NCI-H82 treated with DMSO at 0.1 percent for 48 hours (cell line): ENCODE data around the gene UBXN11.
"Not testable (repeated sequence)": the region's sequence is repeated elsewhere in the genome, so short reads cannot be mapped to it uniquely, and the experiment has no call there.

Source experiments
- DNase-seq: peaks from one replicate; lab custom pipeline; 2025; ENCODE audit not compliant: unreplicated experiment; lab: John Stamatoyannopoulos, UW

Gene UBXN11

DNA sequence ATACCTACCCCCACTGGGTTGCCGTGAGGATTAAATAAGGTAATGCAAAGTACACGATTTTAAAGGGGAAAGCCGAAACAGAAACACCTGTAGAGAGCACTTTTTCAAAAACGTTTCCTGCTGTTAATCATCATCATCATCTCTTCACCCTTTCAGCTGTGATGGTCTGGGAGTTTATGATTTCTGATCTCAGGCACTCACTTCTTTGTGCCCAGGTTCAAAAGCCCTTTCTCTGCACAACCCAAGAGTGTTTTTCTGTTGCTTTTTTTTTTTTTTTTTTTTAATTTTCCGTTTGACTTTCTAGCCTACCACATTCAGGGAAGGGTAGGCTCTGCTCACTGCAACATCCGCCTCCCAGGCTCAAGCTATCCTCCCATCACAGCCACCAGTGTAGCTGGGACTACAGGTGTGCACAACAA is 936 bp upstream of the UBXN11 start:
- DNase-seq = no peak

DNA sequence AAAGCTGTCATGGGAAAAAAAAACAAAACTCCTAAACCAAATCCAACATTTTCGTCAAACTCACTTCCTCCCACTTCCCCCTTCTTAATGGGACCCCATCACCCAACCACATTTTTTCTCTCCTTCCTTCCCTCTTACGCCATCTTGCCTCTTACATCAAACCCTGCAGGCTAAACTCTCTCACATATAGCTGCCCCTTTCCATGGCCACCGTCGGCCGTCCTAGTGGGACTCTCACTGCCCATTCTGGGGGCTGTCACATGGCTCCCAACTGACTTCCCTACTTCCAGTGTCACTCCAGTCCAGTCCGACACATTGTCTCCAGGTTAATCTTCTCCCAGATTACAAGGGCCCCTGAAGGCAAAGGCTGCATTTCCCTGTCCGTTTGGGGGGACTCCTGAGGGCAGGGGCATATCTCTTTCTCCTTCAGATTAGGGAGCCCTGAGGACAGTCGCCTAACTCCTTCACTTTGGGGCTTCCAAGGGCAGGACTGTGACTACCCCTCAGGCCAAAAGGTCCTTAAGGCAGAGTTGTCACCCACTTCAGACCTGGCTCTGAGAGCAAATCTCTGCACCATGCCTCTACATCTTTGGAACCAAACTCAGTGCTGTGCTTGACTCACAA is 658 bp downstream of the UBXN11 start:
- DNase-seq = no peak

GRCh38 chr1:26302733-26303405 is 3.6 kb downstream of the UBXN11 start:
- no peak for DNase-seq

DNA sequence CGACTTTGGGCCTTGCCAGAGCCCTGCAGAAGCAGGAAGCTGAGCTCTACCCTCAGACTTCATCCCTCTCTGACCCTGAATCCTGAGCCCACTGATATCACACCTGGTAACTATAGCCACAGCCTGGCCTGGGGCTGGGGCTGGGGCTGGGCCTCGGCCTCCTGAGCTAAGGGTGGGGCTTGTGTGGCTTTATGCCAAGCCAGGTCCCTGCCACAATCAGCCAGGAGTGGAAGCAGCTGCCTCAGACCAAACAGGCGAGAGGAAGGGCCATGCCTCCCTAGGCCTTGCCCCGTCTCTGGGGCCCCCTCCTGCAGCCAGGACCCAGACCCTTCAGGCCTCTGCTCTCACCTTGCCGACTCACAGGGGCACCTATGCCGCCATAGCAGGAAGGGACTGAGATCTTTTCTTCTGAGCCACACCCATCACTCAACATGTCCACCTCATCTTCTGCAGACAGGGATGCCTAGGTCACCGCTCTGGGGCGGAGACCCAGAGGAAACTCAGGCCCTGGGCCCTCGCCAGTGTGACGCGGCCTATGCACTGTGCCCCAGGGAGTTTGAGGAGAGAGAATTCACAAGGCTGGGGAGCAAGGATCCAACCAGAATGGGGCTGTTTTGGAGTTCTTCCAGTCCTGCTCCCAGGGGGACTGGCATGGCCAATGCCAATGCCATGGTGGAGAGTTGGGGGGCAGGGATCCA is 5.7 kb downstream of the UBXN11 start:
- DNase-seq = no peak

GRCh38 chr1:26297791-26298124 is 8.7 kb downstream of the UBXN11 start:
- DNase-seq = no peak

DNA sequence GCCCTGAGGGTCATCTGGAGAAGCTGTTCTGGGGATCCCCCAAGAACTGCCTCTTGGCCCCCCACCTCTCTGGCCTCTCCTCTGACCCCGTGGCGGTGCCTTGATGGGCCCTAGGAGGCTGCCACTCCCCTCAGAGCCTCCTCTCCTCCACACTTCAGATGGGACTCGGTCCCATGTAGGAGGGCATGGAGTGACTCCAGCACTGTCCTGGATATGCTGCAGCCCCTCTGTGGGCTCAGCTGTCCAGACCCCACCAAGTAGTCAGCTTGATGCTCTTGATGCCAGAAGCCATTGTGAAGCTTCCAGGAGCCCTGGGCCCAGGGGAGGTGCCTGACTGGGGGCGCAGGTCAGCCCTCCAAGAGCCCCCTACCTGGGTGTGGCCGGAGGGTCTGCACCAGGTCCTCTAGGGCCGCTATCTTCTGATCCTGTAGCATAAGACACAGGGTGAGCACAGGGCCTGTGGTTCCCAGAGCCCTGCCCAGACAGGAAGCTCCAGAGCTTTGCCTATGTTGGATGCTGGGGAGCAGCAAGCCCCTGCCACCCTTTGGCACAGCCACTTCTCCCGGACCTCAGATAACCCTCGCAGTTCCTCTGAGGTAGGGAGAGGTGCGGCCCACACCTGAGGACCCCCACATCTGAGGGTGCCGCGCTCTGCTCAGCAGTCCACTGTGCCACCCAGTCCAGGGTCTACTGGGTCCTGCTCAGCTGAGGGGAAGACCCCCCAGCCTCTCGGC is 9.2 kb downstream of the UBXN11 start:
- DNase-seq = no peak

GRCh38 chr1:26296340-26297056 is 9.9 kb downstream of the UBXN11 start:
- no peak for DNase-seq

DNA sequence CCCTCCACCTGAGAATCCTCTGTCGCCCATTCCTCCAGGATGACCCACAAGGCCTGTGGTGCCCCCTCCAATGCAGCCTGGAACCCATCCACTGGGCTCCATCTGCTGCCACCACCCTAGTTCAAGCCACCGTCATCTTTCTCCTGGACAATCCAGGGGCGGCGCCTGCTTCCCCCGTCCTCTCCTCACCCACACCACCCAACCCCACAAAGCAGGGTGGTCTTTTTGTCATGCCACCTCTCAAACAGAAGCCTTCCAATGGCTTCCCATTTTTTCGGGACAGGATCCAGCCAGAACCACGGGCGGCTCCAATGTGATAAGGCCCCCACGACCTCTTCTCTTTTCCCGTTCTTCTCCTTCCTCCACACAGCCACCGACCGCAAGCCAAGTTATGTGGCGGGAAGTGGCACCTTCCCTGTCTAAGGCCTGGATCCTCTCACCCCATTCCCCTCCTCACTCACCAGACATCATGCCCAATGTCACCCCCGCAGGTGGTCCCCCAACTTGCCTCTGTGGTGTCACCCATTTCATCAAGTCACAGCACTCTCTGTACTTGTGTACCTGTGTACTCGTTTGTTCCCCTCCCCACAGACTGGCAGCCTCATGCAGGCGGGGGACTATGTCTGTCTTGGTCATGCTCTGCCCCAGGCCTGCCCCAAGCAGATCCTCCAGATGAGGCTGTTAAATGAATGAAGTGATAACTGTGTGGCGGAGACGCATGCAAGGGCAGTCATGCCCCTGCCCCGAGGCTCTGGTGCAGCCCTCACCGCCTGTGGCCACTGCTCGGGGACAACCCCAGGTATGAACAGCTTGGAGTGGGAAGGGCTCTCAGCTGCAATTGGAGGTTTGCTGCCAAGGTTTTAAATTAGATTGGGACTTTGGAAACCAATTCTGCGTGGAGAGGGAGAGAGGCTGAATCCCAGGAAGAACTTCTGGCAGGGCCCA is 11.0 kb downstream of the UBXN11 start:
- no peak for DNase-seq

DNA sequence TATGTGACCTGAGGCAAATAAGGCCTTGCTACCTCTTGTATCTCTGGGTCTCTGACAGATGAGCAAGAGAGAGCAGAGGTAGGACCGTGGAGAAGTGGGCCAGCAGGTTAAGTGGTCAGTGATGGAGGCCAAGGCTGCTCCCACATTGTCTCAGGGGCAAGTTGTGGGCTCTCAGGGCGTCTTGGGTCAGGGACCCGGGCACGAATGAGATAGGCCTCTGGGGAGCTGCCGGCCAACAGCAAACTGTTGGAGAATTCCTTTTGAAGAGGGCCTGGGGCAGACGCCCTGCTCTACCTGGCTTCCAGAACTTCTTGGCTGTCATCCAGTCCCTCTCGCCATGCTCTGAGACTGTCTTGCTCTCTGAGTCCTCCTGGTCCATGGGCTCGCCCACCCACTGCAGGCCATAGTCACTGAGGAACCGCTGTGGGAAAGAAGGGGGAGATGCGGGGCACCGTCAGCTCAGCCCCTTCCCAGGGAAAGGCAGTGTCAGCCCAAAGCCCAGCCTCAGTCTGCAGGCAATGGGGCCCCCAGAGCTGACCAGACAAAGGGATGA is 12.4 kb downstream of the UBXN11 start:
- no peak for DNase-seq

DNA sequence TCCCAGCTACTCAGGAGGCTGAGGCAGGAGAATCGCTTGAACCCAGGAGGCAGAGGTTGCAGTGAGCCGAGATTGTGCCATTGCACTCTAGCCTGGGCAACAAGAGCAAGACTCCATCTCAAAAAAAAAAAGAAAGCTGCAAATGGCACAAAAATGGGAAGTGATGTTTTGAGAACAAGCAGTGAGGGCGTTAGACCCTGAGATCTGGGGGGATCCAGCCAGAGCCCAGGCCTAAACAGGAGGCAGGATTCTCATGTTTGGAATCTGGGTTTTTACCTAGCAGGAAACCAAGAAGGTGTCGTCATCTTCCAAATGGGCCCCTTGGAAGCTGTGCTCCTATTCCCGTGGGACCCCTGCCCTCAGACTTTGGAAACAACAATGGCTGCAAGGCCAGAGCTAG is 13.7 kb downstream of the UBXN11 start:
- DNase-seq = not testable (repeated sequence)

DNA sequence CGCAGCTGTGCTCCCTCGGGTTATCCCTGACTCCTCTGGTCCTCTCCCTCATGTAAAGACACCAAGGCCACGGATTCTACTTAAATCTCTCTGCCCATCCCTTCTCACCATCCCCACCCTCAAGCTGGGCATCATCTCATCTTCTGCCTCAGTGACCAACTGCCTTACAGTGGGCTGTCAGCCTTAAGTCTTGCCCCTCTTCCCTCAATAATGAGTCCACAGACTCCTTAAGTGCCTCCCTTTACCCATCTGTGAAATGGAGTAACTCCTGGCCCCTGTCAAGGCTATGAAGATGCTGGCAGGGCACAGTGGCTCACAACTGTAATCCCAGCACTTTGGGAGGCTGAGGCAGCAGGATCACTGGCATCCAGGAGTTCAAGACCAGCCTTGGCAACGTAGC is 14.5 kb downstream of the UBXN11 start:
- no peak for DNase-seq

DNA sequence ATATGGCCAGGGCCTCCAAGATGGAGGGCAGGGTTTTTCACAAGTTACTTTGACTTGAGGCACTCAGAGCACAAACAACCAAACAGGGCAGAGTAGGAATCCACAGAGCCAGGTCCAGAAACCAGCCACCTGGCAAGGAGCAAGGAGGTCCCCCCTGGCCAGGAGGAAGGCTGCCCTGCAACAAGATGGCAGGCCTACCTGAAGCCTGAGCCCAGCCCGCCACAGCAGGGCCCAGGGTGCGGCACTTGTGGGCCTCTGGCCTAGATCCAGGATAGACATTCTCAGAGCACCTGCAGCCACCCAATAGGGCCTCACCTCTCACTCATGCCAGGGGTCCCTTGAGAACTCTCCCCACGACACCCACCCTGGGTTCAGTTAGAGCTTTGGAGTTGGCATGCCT is 15.0 kb downstream of the UBXN11 start:
- no peak for DNase-seq

- DNase-seq = no peak
These were observed 15.6 kb downstream of the UBXN11 start for GRCh38 chr1:26290882-26291261.

- no peak for DNase-seq
These were observed 16.1 kb downstream of the UBXN11 start for GRCh38 chr1:26290122-26290881.

- DNase-seq = no peak
These were observed 17.0 kb downstream of the UBXN11 start for GRCh38 chr1:26289158-26290059.

GRCh38 chr1:26288311-26288941 is 18.0 kb downstream of the UBXN11 start:
- no peak for DNase-seq

GRCh38 chr1:26287811-26288210 is 18.6 kb downstream of the UBXN11 start:
- DNase-seq = no peak
